Stomach (tissue), 4 donors: Measurements from ENCODE around the gene GLB1L2.

Experiments
- CTCF ChIP-seq, 7 experiments: fragments of 450-650 bp in 4 of 7; fragments of 200-600 bp in 3 of 7; sonication (generic) in 3 of 7; IDR thresholded peaks; one replicate each; pipeline ENCODE4 v1.5.1; 2016 to 2019; ENCODE audit warnings: antibody characterized with exemption in 7 of 7, control low read depth in 2 of 7, mild to moderate bottlenecking in 1 of 7
- EP300 ChIP-seq: sonication (generic); formaldehyde crosslinking; IDR thresholded peaks from one replicate; pipeline ENCODE4 v1.6.1; 2017; ENCODE audit warnings: antibody characterized with exemption

GRCh38 chr11:134399996-134400395 is 68.2 kb downstream of the GLB1L2 start:
- TF ChIP-seq CTCF (IDR thresholded peaks at IDR 0.05) (no peak), EP300 (no peak)
